Measurements from ENCODE around the gene PRRX2. TPM values are rescaled to one million over a fixed set of nuclear protein-coding genes. Genes with fewer than 3 reads are reported as not detected.

The PRRX2 gene
- total RNA-seq, 2 donors from 2014 or later, result 4.3 to 14.3 TPM

- Histone ChIP-seq H3K27me3 (replicated peaks; ENCODE audit: insufficient read depth) (peaks cover 4% of the 10 kb centered on the region), H3K4me3 (no peak overlapping the region), H3K27ac (no peak overlapping the region), H3K9me3 (no peaks in the 10 kb centered on the region), H3K4me1 (replicated peaks) (no peaks in the 10 kb centered on the region), H3K36me3 (no peaks in the 10 kb centered on the region)
- WGBS, result 81% methylated on average over 9 of the region's 9 CpGs
- no peak for TF ChIP-seq CTCF (IDR thresholded peaks at IDR 0.05)
- no peak for TF ChIP-seq POLR2AphosphoS5 (IDR thresholded peaks at IDR 0.05)
- no peak for TF ChIP-seq POLR2A (IDR thresholded peaks at IDR 0.05)
- intact Hi-C loops (cut with DNase I), result no loop called here
- DNase-seq (ENCODE audit: low spot score), result no peak
Observed at GRCh38 chr9:129679537-129679936, 14.1 kb downstream of the PRRX2 start.

- Histone ChIP-seq H3K36me3 (no peaks in the 10 kb centered on the region), H3K9me3 (no peaks in the 10 kb centered on the region), H3K4me1 (replicated peaks) (no peaks in the 10 kb centered on the region), H3K27me3 (replicated peaks; ENCODE audit: insufficient read depth) (no peaks in the 10 kb centered on the region), H3K27ac (no peak overlapping the region), H3K4me3 (no peak overlapping the region)
- DNase-seq (ENCODE audit: low spot score), result no peak
- WGBS, result 83% methylated on average over 11 of the region's 11 CpGs
- intact Hi-C loops (cut with DNase I), result no loop called here
- TF ChIP-seq POLR2AphosphoS5 (IDR thresholded peaks at IDR 0.05) (no peak), CTCF (IDR thresholded peaks at IDR 0.05) (no peak), POLR2A (IDR thresholded peaks at IDR 0.05) (no peak)
Observed at GRCh38 chr9:129681924-129682323, 16.5 kb downstream of the PRRX2 start.

- no peak overlapping the region for H3K4me3 ChIP-seq
- 82% methylated on average over 7 of the region's 7 CpGs for WGBS
- H3K4me1 ChIP-seq (replicated peaks), result no peaks in the 10 kb centered on the region
- no peaks in the 10 kb centered on the region for H3K9me3 ChIP-seq
- intact Hi-C loops (cut with DNase I), result no loop called here
- no peak for DNase-seq (ENCODE audit: low spot score)
- no peaks in the 10 kb centered on the region for H3K27me3 ChIP-seq (replicated peaks; ENCODE audit: insufficient read depth)
- H3K36me3 ChIP-seq, result no peaks in the 10 kb centered on the region
- no peak for TF ChIP-seq CTCF (IDR thresholded peaks at IDR 0.05)
- TF ChIP-seq POLR2A (IDR thresholded peaks at IDR 0.05), result no peak
- no peak for TF ChIP-seq POLR2AphosphoS5 (IDR thresholded peaks at IDR 0.05)
- no peak overlapping the region for H3K27ac ChIP-seq
Observed at GRCh38 chr9:129682381-129682780, 16.9 kb downstream of the PRRX2 start.

- Histone ChIP-seq H3K9me3 (no peaks in the 10 kb centered on the region), H3K4me1 (replicated peaks) (no peaks in the 10 kb centered on the region), H3K27ac (no peak overlapping the region), H3K4me3 (no peak overlapping the region), H3K27me3 (replicated peaks; ENCODE audit: insufficient read depth) (no peaks in the 10 kb centered on the region), H3K36me3 (no peaks in the 10 kb centered on the region)
- intact Hi-C loops (cut with DNase I), result no loop called here
- DNase-seq (ENCODE audit: low spot score), result no peak
- TF ChIP-seq POLR2AphosphoS5 (IDR thresholded peaks at IDR 0.05) (no peak), CTCF (IDR thresholded peaks at IDR 0.05) (no peak), POLR2A (IDR thresholded peaks at IDR 0.05) (no peak)
- 79% methylated on average over 15 of the region's 15 CpGs for WGBS
Observed at GRCh38 chr9:129685220-129685932, 19.9 kb downstream of the PRRX2 start.

GRCh38 chr9:129685933-129686259 is 20.4 kb downstream of the PRRX2 start:
- TF ChIP-seq CTCF (IDR thresholded peaks at IDR 0.05) (no peak), POLR2A (IDR thresholded peaks at IDR 0.05) (no peak), POLR2AphosphoS5 (IDR thresholded peaks at IDR 0.05) (no peak)
- H3K27ac ChIP-seq, result no peak overlapping the region
- no peaks in the 10 kb centered on the region for H3K4me1 ChIP-seq (replicated peaks)
- no peaks in the 10 kb centered on the region for H3K27me3 ChIP-seq (replicated peaks; ENCODE audit: insufficient read depth)
- no peaks in the 10 kb centered on the region for H3K36me3 ChIP-seq
- 72% methylated on average over 3 of the region's 3 CpGs for WGBS
- no peak for DNase-seq (ENCODE audit: low spot score)
- intact Hi-C loops (cut with DNase I), result no loop called here
- H3K9me3 ChIP-seq, result no peaks in the 10 kb centered on the region
- no peak overlapping the region for H3K4me3 ChIP-seq
